Kidney glomerular epithelial cell (primary cell): Measurements from ENCODE around the gene DUOX2.
A peak's percentile ranks its signal among the peaks of the same experiment; 100 is the strongest.
"Not testable (repeated sequence)": the region's sequence is repeated elsewhere in the genome, so short reads cannot be mapped to it uniquely, and the experiment has no call there.

Source experiments
- DNase-seq: peaks from one replicate; lab custom pipeline; 2025; lab: John Stamatoyannopoulos, UW

The DUOX2 gene

GRCh38 chr15:45100884-45101625, 12.9 kb downstream of the DUOX2 start:
- no peak for DNase-seq

GRCh38 chr15:45099549-45100165, 14.3 kb downstream of the DUOX2 start:
- DNase-seq, result no peak

- DNase-seq, result no peak
Observed at GRCh38 chr15:45097466-45097865, 16.5 kb downstream of the DUOX2 start.

- DNase-seq, result no peak
Observed at GRCh38 chr15:45095661-45096060, 18.3 kb downstream of the DUOX2 start.

GRCh38 chr15:45094358-45094730, 19.6 kb downstream of the DUOX2 start:
- no peak for DNase-seq

GRCh38 chr15:45093622-45094357, 20.2 kb downstream of the DUOX2 start:
- no peak for DNase-seq

GRCh38 chr15:45093013-45093412, 21.0 kb downstream of the DUOX2 start:
- DNase-seq, result no peak

- DNase-seq, result no peak
Observed at GRCh38 chr15:45091576-45091975, 22.4 kb downstream of the DUOX2 start.

- no peak for DNase-seq
Observed at GRCh38 chr15:45091161-45091560, 22.8 kb downstream of the DUOX2 start.

GRCh38 chr15:45089712-45090373, 24.1 kb downstream of the DUOX2 start:
- no peak for DNase-seq

- DNase-seq, result no peak
Observed at GRCh38 chr15:45088801-45089711, 24.9 kb downstream of the DUOX2 start.

- DNase-seq, result no peak
Observed at GRCh38 chr15:45087513-45087912, 26.5 kb downstream of the DUOX2 start.

GRCh38 chr15:45084163-45084562, 29.8 kb downstream of the DUOX2 start:
- DNase-seq, result no peak

GRCh38 chr15:45083223-45083622, 30.7 kb downstream of the DUOX2 start:
- no peak for DNase-seq

- DNase-seq, result not testable (repeated sequence)
Observed at GRCh38 chr15:45082412-45082811, 31.6 kb downstream of the DUOX2 start.

GRCh38 chr15:45080593-45080992, 33.4 kb downstream of the DUOX2 start:
- not testable (repeated sequence) for DNase-seq

GRCh38 chr15:45079628-45080246, 34.2 kb downstream of the DUOX2 start:
- DNase-seq, result peak; percentile 19

- DNase-seq, result not testable (repeated sequence)
Observed at GRCh38 chr15:45079201-45079600, 34.8 kb downstream of the DUOX2 start.

GRCh38 chr15:45077391-45077790, 36.6 kb downstream of the DUOX2 start:
- DNase-seq, result not testable (repeated sequence)

GRCh38 chr15:45075440-45076320, 38.3 kb downstream of the DUOX2 start:
- DNase-seq, result not testable (repeated sequence)
